ENCODE measurements around the gene METTL15. TPM values are rescaled to one million over a fixed set of nuclear protein-coding genes. Genes with fewer than 3 reads are reported as not detected.
"Not testable (repeated sequence)": the region's sequence is repeated elsewhere in the genome, so short reads cannot be mapped to it uniquely, and the experiment has no call there.

METTL15 gene
- total and polyA plus RNA-seq, 7 donors = 5.4 to 15.0 (median 8.1) TPM

GRCh38 chr11:28083118-28083517 is 25.1 kb upstream of the METTL15 start:
- Histone ChIP-seq H3K4me3 (no peak overlapping the region), H3K27ac (no peak overlapping the region), H3K27me3 (no peaks in the 10 kb centered on the region), H3K9me3 (no peaks in the 10 kb centered on the region), H3K36me3 (no peaks in the 10 kb centered on the region), H3K4me1 (no peaks in the 10 kb centered on the region)
- TF ChIP-seq POLR2A (IDR thresholded peaks at IDR 0.05) (no peak), POLR2AphosphoS5 (IDR thresholded peaks at IDR 0.05) (no peak), EP300 (IDR thresholded peaks at IDR 0.05) (no peak), CTCF (IDR thresholded peaks at IDR 0.05) (no peak)
- WGBS, 2 donors = 96 to 100% methylated on average over 1 of the region's 1 CpG
- DNase-seq = no peak
- intact Hi-C loops (cut with DNase I) = no loop called here

- intact Hi-C loops (cut with DNase I) = no loop called here
- DNase-seq = no peak
- Histone ChIP-seq H3K36me3 (no peaks in the 10 kb centered on the region), H3K27me3 (no peaks in the 10 kb centered on the region), H3K9me3 (no peaks in the 10 kb centered on the region), H3K27ac (no peak overlapping the region), H3K4me1 (no peaks in the 10 kb centered on the region), H3K4me3 (no peak overlapping the region)
- WGBS, 2 donors = 88 to 90% methylated on average over 1 of the region's 1 CpG
- no peak for TF ChIP-seq POLR2AphosphoS5 (IDR thresholded peaks at IDR 0.05)
- no peak for TF ChIP-seq EP300 (IDR thresholded peaks at IDR 0.05)
- no peak for TF ChIP-seq POLR2A (IDR thresholded peaks at IDR 0.05)
- TF ChIP-seq CTCF (IDR thresholded peaks at IDR 0.05) = no peak
Measured at GRCh38 chr11:28086569-28086968, 21.6 kb upstream of the METTL15 start.

- H3K4me3 ChIP-seq; DNase-seq; intact Hi-C loops (cut with DNase I); H3K9me3 ChIP-seq; H3K36me3 ChIP-seq; H3K27ac ChIP-seq; H3K4me1 ChIP-seq; H3K27me3 ChIP-seq: not testable (repeated sequence)
- WGBS, 2 donors = 97 to 100% methylated on average over 1 of the region's 1 CpG
Measured at GRCh38 chr11:28087192-28087591, 21.0 kb upstream of the METTL15 start.

GRCh38 chr11:28087693-28088092 is 20.5 kb upstream of the METTL15 start:
- H3K27ac ChIP-seq; DNase-seq; intact Hi-C loops (cut with DNase I); H3K27me3 ChIP-seq; H3K9me3 ChIP-seq; H3K36me3 ChIP-seq; H3K4me3 ChIP-seq; H3K4me1 ChIP-seq: not testable (repeated sequence)
- 89 to 97% methylated on average over 3 of the region's 3 CpGs for WGBS, 2 donors

- H3K36me3 ChIP-seq = no peaks in the 10 kb centered on the region
- no peak overlapping the region for H3K4me3 ChIP-seq
- TF ChIP-seq CTCF (IDR thresholded peaks at IDR 0.05) (no peak), EP300 (IDR thresholded peaks at IDR 0.05) (no peak), POLR2AphosphoS5 (IDR thresholded peaks at IDR 0.05) (no peak), POLR2A (IDR thresholded peaks at IDR 0.05) (no peak)
- intact Hi-C loops (cut with DNase I) = no loop called here
- no peaks in the 10 kb centered on the region for H3K27me3 ChIP-seq
- WGBS, 2 donors = 86 to 91% methylated on average over 5 of the region's 5 CpGs
- DNase-seq = no peak
- H3K9me3 ChIP-seq = no peaks in the 10 kb centered on the region
- no peaks in the 10 kb centered on the region for H3K4me1 ChIP-seq
- H3K27ac ChIP-seq = no peak overlapping the region
Measured at GRCh38 chr11:28089378-28089777, 18.8 kb upstream of the METTL15 start.

- Histone ChIP-seq H3K27ac (no peak overlapping the region), H3K4me1 (no peaks in the 10 kb centered on the region), H3K4me3 (no peak overlapping the region), H3K9me3 (no peaks in the 10 kb centered on the region), H3K36me3 (no peaks in the 10 kb centered on the region), H3K27me3 (no peaks in the 10 kb centered on the region)
- intact Hi-C loops (cut with DNase I) = no loop called here
- 94 to 98% methylated on average over 2 of the region's 2 CpGs for WGBS, 2 donors
- DNase-seq = no peak
- TF ChIP-seq EP300 (IDR thresholded peaks at IDR 0.05) (no peak), POLR2AphosphoS5 (IDR thresholded peaks at IDR 0.05) (no peak)
Measured at GRCh38 chr11:28090052-28090749, 18.0 kb upstream of the METTL15 start.
